IMR-90 (cell line): ENCODE data around the gene FNDC7. TPM values are rescaled to one million over a fixed set of nuclear protein-coding genes. Genes with fewer than 3 reads are reported as not detected.

Experiments used
- ATAC-seq: fragments of 200-7000 bp; cut with Tn5 transposase; 2 replicates; pipeline ENCODE4 v1.9.1; 2020; ENCODE audit warnings: low read depth, mild to moderate bottlenecking, moderate library complexity
- BruUV-seq: library from RNA; stranded (reverse); fragments of 400-500 nt; replicated peaks from 2 replicates; lab custom pipeline; 2021; lab: Mats Ljungman, UMichigan
- CTCF ChIA-PET: fragments of 300-600 bp; formaldehyde crosslinking; extraction: SDS; loops from one replicate; lab custom pipeline; 2021; ENCODE audit warnings: antibody characterized with exemption; lab: Yijun Ruan, JAX
- POLR2A ChIA-PET: fragments of 300-600 bp; sonication (Branson Sonifier 250); formaldehyde crosslinking; loops from one replicate; lab custom pipeline; 2022; ENCODE audit warnings: antibody characterized with exemption; ENCODE audit not compliant: unreplicated experiment; lab: Charles Lee
- DNase-seq: peaks from one replicate; pipeline ENCODE4 v3.0.0; 2013
- H2AFZ ChIP-seq: replicated peaks from 2 replicates; pipeline ENCODE3; 2013; ENCODE audit warnings: low read length, mild to moderate bottlenecking; ENCODE audit not compliant: poor library complexity
- H2AK5ac ChIP-seq: 2 replicates; pipeline ENCODE4 v1.6.1; 2013; ENCODE audit warnings: low read depth, low read length, inconsistent platforms
- H2AK9ac ChIP-seq: replicated peaks from 2 replicates; pipeline ENCODE3; 2013; ENCODE audit warnings: mild to moderate bottlenecking, low read depth, low read length, moderate library complexity; ENCODE audit not compliant: poor library complexity
- H2BK120ac ChIP-seq: 2 replicates; pipeline ENCODE4 v1.6.1; 2013; ENCODE audit warnings: low read depth, low read length, inconsistent platforms
- H2BK15ac ChIP-seq: 3 replicates; pipeline ENCODE4 v1.6.1; 2013; ENCODE audit warnings: low read depth, low read length, inconsistent platforms
- H2BK20ac ChIP-seq: 2 replicates; pipeline ENCODE4 v1.6.1; 2013; ENCODE audit warnings: low read depth, mild to moderate bottlenecking, inconsistent platforms, low read length, moderate library complexity
- H2BK5ac ChIP-seq: 2 replicates; pipeline ENCODE4 v1.6.1; 2013; ENCODE audit warnings: mild to moderate bottlenecking, low read depth, low read length, inconsistent platforms; ENCODE audit not compliant: poor library complexity, severe bottlenecking
- H3K14ac ChIP-seq: replicated peaks from 2 replicates; pipeline ENCODE4 v1.6.1; 2013; ENCODE audit warnings: low read depth, low read length, inconsistent platforms
- H3K18ac ChIP-seq: 2 replicates; pipeline ENCODE4 v1.6.1; 2013; ENCODE audit warnings: low read depth, low read length, control low read depth
- H3K23ac ChIP-seq: 2 replicates; pipeline ENCODE4 v1.6.1; 2013; ENCODE audit warnings: low read depth, low read length, inconsistent platforms
- H3K27ac ChIP-seq: 2 replicates; pipeline ENCODE4 v1.5.1; 2013; ENCODE audit warnings: mild to moderate bottlenecking, control low read depth, low read length; ENCODE audit not compliant: insufficient read depth
- H3K27me3 ChIP-seq: 2 replicates; pipeline ENCODE4 v1.6.1; 2013; ENCODE audit warnings: low read length; ENCODE audit not compliant: control insufficient read depth, insufficient read depth
- H3K36me3 ChIP-seq: 2 replicates; pipeline ENCODE4 v1.6.1; 2013; ENCODE audit warnings: low read length, mixed read lengths; ENCODE audit not compliant: control insufficient read depth, insufficient read depth
- H3K4ac ChIP-seq: 2 replicates; pipeline ENCODE4 v1.6.1; 2013; ENCODE audit warnings: low read depth, low read length, inconsistent platforms
- H3K4me1 ChIP-seq: 2 replicates; pipeline ENCODE4 v1.6.1; 2013; ENCODE audit warnings: low read length, mixed read lengths; ENCODE audit not compliant: control insufficient read depth, insufficient read depth
- H3K4me2 ChIP-seq: 2 replicates; pipeline ENCODE4 v1.6.1; 2013; ENCODE audit warnings: low read depth, mild to moderate bottlenecking, control low read depth, low read length, moderate library complexity
- H3K4me3 ChIP-seq: 2 replicates; pipeline ENCODE4 v1.5.1; 2013; ENCODE audit warnings: low read depth, mild to moderate bottlenecking, control low read depth, low read length, moderate library complexity; ENCODE audit not compliant: insufficient read depth
- H3K56ac ChIP-seq: 2 replicates; pipeline ENCODE4 v1.6.1; 2013; ENCODE audit warnings: low read length, inconsistent platforms; ENCODE audit not compliant: insufficient read depth; ENCODE audit errors: extremely low read depth
- H3K79me1 ChIP-seq, 2 experiments: 2 replicates each; pipeline ENCODE4 v1.6.1; 2013; ENCODE audit warnings: low read length in 2 of 2, inconsistent platforms in 1 of 2, low read depth in 1 of 2
- H3K9ac ChIP-seq: 2 replicates; pipeline ENCODE4 v1.6.1; 2013; ENCODE audit warnings: low read depth, low read length, control low read depth
- H3K9me1 ChIP-seq: 2 replicates; pipeline ENCODE4 v1.6.1; 2013; ENCODE audit warnings: low read length, inconsistent platforms; ENCODE audit not compliant: insufficient read depth
- H3K9me3 ChIP-seq: 2 replicates; pipeline ENCODE4 v1.6.1; 2013; ENCODE audit warnings: low read length; ENCODE audit not compliant: control insufficient read depth, insufficient read depth
- H4K20me1 ChIP-seq: 2 replicates; pipeline ENCODE4 v1.6.1; 2013; ENCODE audit warnings: low read length, inconsistent platforms; ENCODE audit not compliant: insufficient read depth
- H4K5ac ChIP-seq: 2 replicates; pipeline ENCODE4 v1.6.1; 2013; ENCODE audit warnings: mild to moderate bottlenecking, low read depth, low read length, control low read depth
- H4K8ac ChIP-seq, 2 experiments: 2 replicates each; pipeline ENCODE4 v1.6.1; 2013; ENCODE audit warnings: low read depth in 2 of 2, low read length in 2 of 2, control low read depth in 1 of 2, inconsistent platforms in 1 of 2
- H4K91ac ChIP-seq: 2 replicates; pipeline ENCODE4 v1.6.1; 2013; ENCODE audit warnings: low read depth, low read length, inconsistent platforms; ENCODE audit not compliant: insufficient read depth
- CHD1 ChIP-seq: IDR thresholded peaks from 2 replicates; pipeline ENCODE4 v1.6.1; 2012; ENCODE audit warnings: low read depth, low read length, improper control_type of control experiment
- MXI1 ChIP-seq: IDR thresholded peaks from 2 replicates; pipeline ENCODE4 v1.6.1; 2012; ENCODE audit warnings: low read depth, mild to moderate bottlenecking, low read length, moderate library complexity, borderline replicate concordance
- NFE2L2 ChIP-seq: fragments of 150-350 bp; IDR thresholded peaks from 2 replicates; pipeline ENCODE4 v1.6.1; 2016; ENCODE audit warnings: low read depth, mild to moderate bottlenecking, low read length
- WGBS, 2 experiments: methylation state at CpG; one replicate each; pipeline versions ENCODE4 v1.1.5 to v1.1.7; 2013; ENCODE audit warnings: missing lambda C conversion rate in 2 of 2; ENCODE audit not compliant: insufficient read length in 1 of 2; ENCODE audit errors: extremely low coverage in 2 of 2; 5-methylcytosine and 5-hydroxymethylcytosine counted together
- dilution Hi-C: fragments of 300-500 bp; cut with HindIII; formaldehyde crosslinking; loops from one replicate; pipeline ENCODE4 v1.14.3; 2018; ENCODE audit warnings: low sequenced_read_pairs; ENCODE audit not compliant: unreplicated experiment
- in situ Hi-C: fragments of 300-500 bp; cut with MboI; formaldehyde crosslinking; loops from 3 replicates; pipeline ENCODE4 v1.14.3; 2019; ENCODE audit warnings: low sequenced_read_pairs, inconsistent platforms, mixed read lengths
- intact Hi-C: fragments of 100-400 bp; cut with micrococcal nuclease; formaldehyde crosslinking; loops from 2 replicates; pipeline ENCODE4 v1.10.0; 2022
- polyA plus RNA-seq, 3 experiments: library from polyadenylated mRNA; depleted of rRNA; stranded (reverse); fragments of >200 nt; gene quantifications; 2 replicates each; pipeline ENCODE4 v1.2.3, GENCODE V29; 2012; ENCODE audit warnings: low replicate concordance in 1 of 3
- total RNA-seq: library from RNA; depleted of rRNA; stranded (reverse); fragments of >200 nt; gene quantifications from 2 replicates; pipeline ENCODE4 v1.2.3, GENCODE V29; 2012

FNDC7 gene
- total and polyA plus RNA-seq, 2 of the 4 experiments (the other 2 are of a cell fraction): not detected

DNA sequence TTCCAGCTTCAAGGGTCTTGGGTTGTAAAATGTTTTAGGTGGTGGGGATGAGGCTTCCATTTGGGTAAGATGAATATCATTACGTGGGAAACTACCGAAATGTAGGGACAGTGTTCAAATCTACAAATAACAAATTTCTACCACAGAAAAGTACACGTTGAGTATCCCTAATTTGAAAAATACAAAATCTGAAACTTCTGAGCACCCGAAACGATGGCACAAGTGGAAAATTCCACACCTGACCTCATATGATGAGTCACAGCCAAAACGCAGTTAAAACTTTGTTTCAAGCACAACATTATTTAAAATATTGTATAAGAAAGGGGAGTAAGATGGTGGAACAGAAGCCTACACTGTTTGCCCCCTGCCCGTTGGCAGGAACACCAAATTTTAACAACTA lies 43.0 kb upstream of the FNDC7 start:
- ChIA-PET CTCF (no interaction called here), POLR2A (no interaction called here)
- H2BK20ac ChIP-seq: no peak overlapping the region
- in situ Hi-C loops: no loop called here
- no peak overlapping the region for H4K91ac ChIP-seq
- no TSS peak for BruUV-seq
- H4K5ac ChIP-seq: no peak overlapping the region
- no peak overlapping the region for H3K18ac ChIP-seq
- no peak overlapping the region for H3K4me3 ChIP-seq
- H3K27ac ChIP-seq: no peak overlapping the region
- no peaks in the 10 kb centered on the region for H3K9me3 ChIP-seq
- H3K4me2 ChIP-seq: no peak overlapping the region
- no peak overlapping the region for H2AK5ac ChIP-seq
- no peak overlapping the region for H3K23ac ChIP-seq
- no peak overlapping the region for H2BK5ac ChIP-seq
- no peaks in the 10 kb centered on the region for H3K4me1 ChIP-seq
- no peaks in the 10 kb centered on the region for H4K20me1 ChIP-seq
- no CpG with 5 or more reads among the region's 7 CpGs for WGBS, 2 experiments
- no peak overlapping the region for H3K14ac ChIP-seq
- intact Hi-C loops: no loop called here
- no peak overlapping the region for H2BK15ac ChIP-seq
- dilution Hi-C loops: no loop called here
- no peaks in the 10 kb centered on the region for H3K9me1 ChIP-seq
- H4K8ac ChIP-seq: no peak overlapping the region
- H3K79me1 ChIP-seq: no peaks in the 10 kb centered on the region
- DNase-seq (no peak), ATAC-seq (no peak)
- H3K27me3 ChIP-seq: peaks cover 2% of the 10 kb centered on the region; the same call in 1 of the 2 replicates
- TF ChIP-seq MXI1 (no peak), CHD1 (no peak), NFE2L2 (no peak)
- H2BK120ac ChIP-seq: no peak overlapping the region
- H3K56ac ChIP-seq: no peak overlapping the region
- no peak overlapping the region for H3K9ac ChIP-seq
- H3K4ac ChIP-seq: no peak overlapping the region
- no peak overlapping the region for H2AK9ac ChIP-seq
- no peak overlapping the region for H2AFZ ChIP-seq
- H3K36me3 ChIP-seq: no peaks in the 10 kb centered on the region
